AG09309 (cell line): ENCODE results near the gene MYO10.

Experiments used
- DNase-seq: peaks from one replicate; pipeline ENCODE4 v3.0.0-alpha.2; 2010; ENCODE audit warnings: low read depth
- H3K4me3 ChIP-seq: 2 replicates; pipeline ENCODE4 v1.5.1; 2011; ENCODE audit warnings: mild to moderate bottlenecking, low read depth, low read length, moderate library complexity; ENCODE audit not compliant: control insufficient read depth
- CTCF ChIP-seq: IDR thresholded peaks from 2 replicates; pipeline ENCODE4 v1.5.1; 2011; ENCODE audit warnings: mild to moderate bottlenecking, low read depth, low read length, inconsistent platforms; ENCODE audit not compliant: insufficient read depth, control insufficient read depth; ENCODE audit errors: missing control alignments

Gene MYO10

GRCh38 chr5:16612007-16612406 is 324.1 kb downstream of the MYO10 start:
- H3K4me3 ChIP-seq = no peak overlapping the region
- no peak for TF ChIP-seq CTCF
- DNase-seq = no peak
